ENCODE results near the gene BSND.

The BSND gene

DNA sequence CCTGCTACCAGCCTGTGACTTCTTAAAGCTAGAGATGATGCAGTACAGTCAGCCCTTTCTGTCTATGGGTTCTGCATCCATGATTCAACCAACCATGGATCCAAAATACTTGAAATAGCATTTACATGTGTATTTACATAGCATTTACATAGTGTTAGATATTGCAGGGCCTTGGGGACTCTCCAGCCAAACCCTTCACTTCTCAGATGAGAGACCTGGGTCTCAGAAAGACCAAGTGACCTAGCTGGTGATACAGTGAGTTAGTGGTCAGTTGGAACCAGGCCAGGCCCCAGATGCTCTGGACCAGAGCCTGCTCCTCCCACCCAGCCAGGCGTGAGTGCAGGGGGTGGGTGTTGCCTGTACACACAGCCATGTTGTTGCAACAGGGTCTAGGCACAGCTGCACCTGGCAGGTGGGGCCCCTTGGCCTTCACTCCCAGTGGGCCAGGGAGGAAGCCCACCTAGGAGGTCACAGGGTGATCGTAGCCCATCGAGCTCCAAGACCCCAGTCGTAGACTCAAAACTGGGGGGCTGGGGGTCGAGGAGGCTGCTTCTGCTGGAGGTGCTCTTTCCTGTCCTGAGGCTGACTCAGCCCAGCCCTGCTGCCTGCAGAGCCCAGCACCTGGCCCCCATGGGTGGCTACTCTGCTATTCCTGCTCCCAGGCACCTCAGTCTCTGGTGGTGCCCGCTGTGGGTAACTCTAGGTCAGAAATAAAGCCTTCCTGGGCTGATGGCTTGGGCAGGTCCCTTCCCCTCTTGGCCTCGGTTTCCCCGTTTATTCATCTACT, 10.6 kb upstream of the BSND start:
- DNase-seq (ENCODE audit: low read depth) = no peak
- no peak overlapping the region for H3K4me3 ChIP-seq (ENCODE audit: low read depth, low read length)
- TF ChIP-seq, protein P1, sequence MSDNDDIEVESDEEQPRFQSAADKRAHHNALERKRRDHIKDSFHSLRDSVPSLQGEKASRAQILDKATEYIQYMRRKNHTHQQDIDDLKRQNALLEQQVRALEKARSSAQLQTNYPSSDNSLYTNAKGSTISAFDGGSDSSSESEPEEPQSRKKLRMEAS (IDR thresholded peaks at IDR 0.05; ENCODE audit: low read depth, low read length) = no peak
- TF ChIP-seq MYC (IDR thresholded peaks at IDR 0.05; ENCODE audit: low read depth, low read length) (no peak), POLR2A (IDR thresholded peaks at IDR 0.05; ENCODE audit: extremely low read depth, insufficient read length) (no peak)
- TF ChIP-seq, protein P2, sequence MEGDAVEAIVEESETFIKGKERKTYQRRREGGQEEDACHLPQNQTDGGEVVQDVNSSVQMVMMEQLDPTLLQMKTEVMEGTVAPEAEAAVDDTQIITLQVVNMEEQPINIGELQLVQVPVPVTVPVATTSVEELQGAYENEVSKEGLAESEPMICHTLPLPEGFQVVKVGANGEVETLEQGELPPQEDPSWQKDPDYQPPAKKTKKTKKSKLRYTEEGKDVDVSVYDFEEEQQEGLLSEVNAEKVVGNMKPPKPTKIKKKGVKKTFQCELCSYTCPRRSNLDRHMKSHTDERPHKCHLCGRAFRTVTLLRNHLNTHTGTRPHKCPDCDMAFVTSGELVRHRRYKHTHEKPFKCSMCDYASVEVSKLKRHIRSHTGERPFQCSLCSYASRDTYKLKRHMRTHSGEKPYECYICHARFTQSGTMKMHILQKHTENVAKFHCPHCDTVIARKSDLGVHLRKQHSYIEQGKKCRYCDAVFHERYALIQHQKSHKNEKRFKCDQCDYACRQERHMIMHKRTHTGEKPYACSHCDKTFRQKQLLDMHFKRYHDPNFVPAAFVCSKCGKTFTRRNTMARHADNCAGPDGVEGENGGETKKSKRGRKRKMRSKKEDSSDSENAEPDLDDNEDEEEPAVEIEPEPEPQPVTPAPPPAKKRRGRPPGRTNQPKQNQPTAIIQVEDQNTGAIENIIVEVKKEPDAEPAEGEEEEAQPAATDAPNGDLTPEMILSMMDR (IDR thresholded peaks at IDR 0.05; ENCODE audit: low read depth, low read length) = no peak

DNA sequence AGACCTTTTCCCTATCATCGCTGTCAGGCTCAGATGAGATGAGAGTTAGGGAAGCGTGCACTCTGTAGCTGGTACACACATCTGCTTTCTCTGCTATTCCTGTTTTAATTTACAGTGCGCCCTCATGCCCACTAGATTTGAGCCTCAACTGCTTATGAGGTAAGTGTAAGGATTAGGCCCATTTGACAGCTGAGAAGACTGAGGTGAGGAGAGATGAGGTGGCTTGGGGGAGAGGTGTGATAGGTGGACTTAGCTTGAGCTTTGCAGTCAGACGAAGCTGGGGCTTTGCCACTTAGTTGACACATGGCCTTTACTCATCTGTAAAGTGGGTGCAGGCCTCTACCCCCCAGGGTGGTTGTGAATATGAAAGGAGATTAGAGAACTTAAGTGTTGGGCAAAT, 9.8 kb upstream of the BSND start:
- no peak for DNase-seq (ENCODE audit: low read depth)
- no peak overlapping the region for H3K4me3 ChIP-seq (ENCODE audit: low read depth, low read length)
- TF ChIP-seq, protein P1 (IDR thresholded peaks at IDR 0.05; ENCODE audit: low read depth, low read length) = no peak
- TF ChIP-seq POLR2A (IDR thresholded peaks at IDR 0.05; ENCODE audit: extremely low read depth, insufficient read length) (no peak), MYC (IDR thresholded peaks at IDR 0.05; ENCODE audit: low read depth, low read length) (no peak)
- TF ChIP-seq, protein P2 (IDR thresholded peaks at IDR 0.05; ENCODE audit: low read depth, low read length) = no peak

DNA sequence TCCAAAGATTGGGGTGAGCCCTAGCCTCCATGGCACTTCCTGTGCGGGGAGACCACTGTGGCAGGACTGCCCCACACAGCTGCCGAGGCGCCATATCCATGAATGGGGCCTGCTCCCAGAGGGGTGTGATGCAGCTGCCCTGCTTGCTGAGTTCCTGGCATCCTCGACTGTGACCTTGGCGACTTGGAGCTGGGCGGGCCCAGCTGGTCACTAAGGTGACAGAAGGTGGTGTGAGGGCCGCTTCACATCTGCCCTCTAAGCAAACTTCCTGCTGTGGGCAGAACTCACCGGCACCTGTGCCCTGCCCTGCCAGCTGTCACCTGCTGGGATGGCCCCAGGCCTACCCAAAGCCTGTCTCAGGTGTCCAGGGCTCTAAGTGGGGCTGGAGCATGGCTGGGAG, 9.3 kb upstream of the BSND start:
- no peak for DNase-seq (ENCODE audit: low read depth)
- no peak overlapping the region for H3K4me3 ChIP-seq (ENCODE audit: low read depth, low read length)
- TF ChIP-seq, protein P1 (IDR thresholded peaks at IDR 0.05; ENCODE audit: low read depth, low read length) = no peak
- TF ChIP-seq, protein P2 (IDR thresholded peaks at IDR 0.05; ENCODE audit: low read depth, low read length) = no peak
- TF ChIP-seq MYC (IDR thresholded peaks at IDR 0.05; ENCODE audit: low read depth, low read length) (no peak), POLR2A (IDR thresholded peaks at IDR 0.05; ENCODE audit: extremely low read depth, insufficient read length) (no peak)

DNA sequence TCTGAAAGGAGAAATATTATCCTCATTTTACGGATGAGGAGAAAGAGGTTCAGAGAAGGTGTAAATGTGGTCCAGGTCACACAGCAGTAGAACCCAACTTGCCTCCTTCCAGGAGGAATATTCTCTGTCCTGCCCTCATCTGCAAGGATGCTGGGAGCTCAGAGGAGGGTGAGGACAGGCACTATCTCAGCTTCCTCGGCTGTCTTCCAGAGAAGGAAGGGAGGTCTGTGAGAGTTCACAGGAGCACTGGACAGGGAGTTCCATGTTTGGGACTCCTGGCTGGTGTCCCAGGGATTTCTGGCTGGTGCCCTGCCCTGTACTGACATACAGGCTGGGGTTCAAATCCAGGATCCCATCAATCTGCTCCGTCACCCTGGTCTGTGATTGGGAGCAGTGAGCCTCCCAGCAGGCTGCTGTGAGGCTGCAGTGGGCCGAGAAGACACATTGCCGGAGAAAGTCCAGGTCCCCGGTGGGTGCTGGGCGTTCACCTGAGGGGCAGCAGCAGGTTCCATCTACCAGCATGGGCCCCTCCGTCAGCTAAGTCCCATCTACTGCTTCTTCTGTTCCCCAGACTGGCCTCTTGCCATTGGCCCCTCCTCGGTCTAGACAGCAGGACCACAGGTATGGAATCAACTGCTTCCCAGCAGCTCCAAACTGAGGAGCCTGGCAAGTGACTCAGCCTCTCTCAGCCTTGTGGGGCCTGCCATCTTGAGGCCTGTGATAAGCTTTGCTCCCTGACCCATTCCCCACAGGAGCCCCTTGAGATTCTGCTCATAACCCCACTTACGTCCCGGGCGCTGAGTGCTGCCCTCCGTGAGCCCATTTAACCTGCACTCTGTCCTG, 8.5 kb upstream of the BSND start:
- TF ChIP-seq POLR2A (IDR thresholded peaks at IDR 0.05; ENCODE audit: extremely low read depth, insufficient read length) = no peak
- no peak for TF ChIP-seq MYC (IDR thresholded peaks at IDR 0.05; ENCODE audit: low read depth, low read length)
- TF ChIP-seq, protein P2 (IDR thresholded peaks at IDR 0.05; ENCODE audit: low read depth, low read length) = no peak
- TF ChIP-seq, protein P1 (IDR thresholded peaks at IDR 0.05; ENCODE audit: low read depth, low read length) = no peak
- no peak overlapping the region for H3K4me3 ChIP-seq (ENCODE audit: low read depth, low read length)
- no peak for DNase-seq (ENCODE audit: low read depth)

DNA sequence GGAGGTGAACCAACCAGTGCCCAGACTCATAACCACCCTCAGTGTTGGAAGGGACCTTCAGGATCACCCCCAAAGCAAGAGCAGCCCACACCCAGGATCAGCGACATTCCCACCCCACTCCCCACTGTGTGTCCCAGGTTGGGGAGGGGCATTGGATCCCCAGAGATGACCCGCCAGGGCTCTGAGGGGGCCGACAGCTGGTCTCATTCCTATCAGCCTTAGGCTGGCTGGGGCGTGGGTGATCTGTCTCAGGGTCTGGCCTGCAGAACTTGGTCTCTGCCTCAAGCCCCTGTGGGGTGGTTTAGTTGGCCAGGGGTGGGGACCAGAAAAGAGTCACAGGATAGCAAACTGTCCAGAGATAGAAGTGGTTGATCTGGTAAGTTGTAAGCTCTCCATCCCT, 7.8 kb upstream of the BSND start:
- no peak for DNase-seq (ENCODE audit: low read depth)
- no peak overlapping the region for H3K4me3 ChIP-seq (ENCODE audit: low read depth, low read length)
- TF ChIP-seq MYC (IDR thresholded peaks at IDR 0.05; ENCODE audit: low read depth, low read length) (no peak), POLR2A (IDR thresholded peaks at IDR 0.05; ENCODE audit: extremely low read depth, insufficient read length) (no peak)
- TF ChIP-seq, protein P2 (IDR thresholded peaks at IDR 0.05; ENCODE audit: low read depth, low read length) = no peak
- TF ChIP-seq, protein P1 (IDR thresholded peaks at IDR 0.05; ENCODE audit: low read depth, low read length) = no peak

All from NB4 (cell line).